AG09309 (cell line): ENCODE data around the gene ANGPTL4.
A peak's percentile ranks its signal among the peaks of the same experiment; 100 is the strongest.

ENCODE experiments used
- DNase-seq: peaks from one replicate; pipeline ENCODE4 v3.0.0-alpha.2; 2010; ENCODE audit warnings: low read depth
- H3K4me3 ChIP-seq: 2 replicates; pipeline ENCODE4 v1.5.1; 2011; ENCODE audit warnings: mild to moderate bottlenecking, low read depth, low read length, moderate library complexity; ENCODE audit not compliant: control insufficient read depth
- CTCF ChIP-seq: IDR thresholded peaks from 2 replicates; pipeline ENCODE4 v1.5.1; 2011; ENCODE audit warnings: mild to moderate bottlenecking, low read depth, low read length, inconsistent platforms; ENCODE audit not compliant: insufficient read depth, control insufficient read depth; ENCODE audit errors: missing control alignments

Gene ANGPTL4

GRCh38 chr19:8321067-8321985, 42.6 kb upstream of the ANGPTL4 start, which contains the start of the genes NDUFA7 and RPS28:
Gene NDUFA7, minus strand, starts transcription at chr19:8321375. Its CDS starts 17 bp downstream, at chr19:8321358.
Gene RPS28, plus strand, starts transcription at chr19:8321496. Its CDS starts 35 bp downstream, at chr19:8321531.
- TF ChIP-seq CTCF, result peak; percentile 29
- peak within 1 kb of the TSS; percentile 100 for H3K4me3 ChIP-seq
- peak; percentile 79 for DNase-seq

- peak overlapping the region; percentile 100 for H3K4me3 ChIP-seq
- DNase-seq, result no peak
- no peak for TF ChIP-seq CTCF
Measured at GRCh38 chr19:8321986-8322637, 41.8 kb upstream of the ANGPTL4 start.

- no peak for TF ChIP-seq CTCF
- no peak for DNase-seq
- H3K4me3 ChIP-seq, result peak overlapping the region; percentile 100
Measured at GRCh38 chr19:8322638-8322997, 41.3 kb upstream of the ANGPTL4 start.

- no peak for DNase-seq
- H3K4me3 ChIP-seq, result no peak overlapping the region
- no peak for TF ChIP-seq CTCF
Measured at GRCh38 chr19:8323781-8324185, 40.2 kb upstream of the ANGPTL4 start.

GRCh38 chr19:8324186-8325050, 39.5 kb upstream of the ANGPTL4 start:
- TF ChIP-seq CTCF, result no peak
- no peak overlapping the region for H3K4me3 ChIP-seq
- DNase-seq, result no peak

GRCh38 chr19:8325454-8325853, 38.5 kb upstream of the ANGPTL4 start:
- no peak overlapping the region for H3K4me3 ChIP-seq
- no peak for DNase-seq
- TF ChIP-seq CTCF, result no peak
